SK-N-SH (cell line): Measurements from ENCODE around the gene DENND1A.

Experiments used
- CTCF ChIP-seq: fragments of 200-600 bp; sonication (generic); IDR thresholded peaks from 2 replicates; pipeline ENCODE4 v1.6.1; 2017; ENCODE audit warnings: antibody characterized with exemption, mild to moderate bottlenecking, moderate library complexity
- FOXM1 ChIP-seq: IDR thresholded peaks from 2 replicates; pipeline ENCODE4 v1.4.0; 2012; ENCODE audit warnings: low read depth, mild to moderate bottlenecking
- GABPA ChIP-seq: IDR thresholded peaks from 2 replicates; pipeline ENCODE4 v1.4.0; 2012; ENCODE audit warnings: low read depth, mild to moderate bottlenecking
- MEF2A ChIP-seq: IDR thresholded peaks from 2 replicates; pipeline ENCODE4 v1.4.0; 2012; ENCODE audit warnings: low read depth, borderline replicate concordance
- POLR2AphosphoS5 ChIP-seq: IDR thresholded peaks from 2 replicates; pipeline ENCODE4 v1.6.1; 2012; ENCODE audit warnings: low read depth, low read length
- RCOR1 ChIP-seq: fragments of 150-350 bp; IDR thresholded peaks from 2 replicates; pipeline ENCODE4 v1.6.1; 2017; ENCODE audit warnings: antibody characterized with exemption, low read length
- RXRA ChIP-seq: IDR thresholded peaks from 2 replicates; pipeline ENCODE4 v1.4.0; 2012; ENCODE audit warnings: low read depth, mild to moderate bottlenecking, borderline replicate concordance
- SMC3 ChIP-seq: IDR thresholded peaks from 2 replicates; pipeline ENCODE4 v1.6.1; 2012; ENCODE audit warnings: low read depth, low read length, improper control_type of control experiment
- TAF1 ChIP-seq: IDR thresholded peaks from 2 replicates; pipeline ENCODE4 v1.6.1; 2012; ENCODE audit warnings: low read depth, mild to moderate bottlenecking, low read length, moderate library complexity, borderline replicate concordance
- TF ChIP-seq, protein P1 (sequence below): IDR thresholded peaks from 2 replicates; pipeline ENCODE4; 2012
- TF ChIP-seq, protein P2 (sequence below): IDR thresholded peaks from 2 replicates; pipeline ENCODE4 v1.6.1; 2012; ENCODE audit warnings: mild to moderate bottlenecking, low read depth, low read length, moderate library complexity

GRCh38 chr9:123796618-123797484 is 133.1 kb downstream of the DENND1A start:
- TF ChIP-seq RCOR1 (peak; percentile 37; the same call in 1 of the 2 replicates), CTCF (no peak), SMC3 (no peak), GABPA (no peak), TAF1 (no peak), POLR2AphosphoS5 (no peak), FOXM1 (no peak), RXRA (no peak), MEF2A (no peak)
- TF ChIP-seq, protein P1, sequence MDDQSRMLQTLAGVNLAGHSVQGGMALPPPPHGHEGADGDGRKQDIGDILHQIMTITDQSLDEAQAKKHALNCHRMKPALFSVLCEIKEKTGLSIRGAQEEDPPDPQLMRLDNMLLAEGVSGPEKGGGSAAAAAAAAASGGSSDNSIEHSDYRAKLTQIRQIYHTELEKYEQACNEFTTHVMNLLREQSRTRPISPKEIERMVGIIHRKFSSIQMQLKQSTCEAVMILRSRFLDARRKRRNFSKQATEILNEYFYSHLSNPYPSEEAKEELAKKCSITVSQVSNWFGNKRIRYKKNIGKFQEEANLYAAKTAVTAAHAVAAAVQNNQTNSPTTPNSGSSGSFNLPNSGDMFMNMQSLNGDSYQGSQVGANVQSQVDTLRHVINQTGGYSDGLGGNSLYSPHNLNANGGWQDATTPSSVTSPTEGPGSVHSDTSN: no peak
- TF ChIP-seq, protein P2, sequence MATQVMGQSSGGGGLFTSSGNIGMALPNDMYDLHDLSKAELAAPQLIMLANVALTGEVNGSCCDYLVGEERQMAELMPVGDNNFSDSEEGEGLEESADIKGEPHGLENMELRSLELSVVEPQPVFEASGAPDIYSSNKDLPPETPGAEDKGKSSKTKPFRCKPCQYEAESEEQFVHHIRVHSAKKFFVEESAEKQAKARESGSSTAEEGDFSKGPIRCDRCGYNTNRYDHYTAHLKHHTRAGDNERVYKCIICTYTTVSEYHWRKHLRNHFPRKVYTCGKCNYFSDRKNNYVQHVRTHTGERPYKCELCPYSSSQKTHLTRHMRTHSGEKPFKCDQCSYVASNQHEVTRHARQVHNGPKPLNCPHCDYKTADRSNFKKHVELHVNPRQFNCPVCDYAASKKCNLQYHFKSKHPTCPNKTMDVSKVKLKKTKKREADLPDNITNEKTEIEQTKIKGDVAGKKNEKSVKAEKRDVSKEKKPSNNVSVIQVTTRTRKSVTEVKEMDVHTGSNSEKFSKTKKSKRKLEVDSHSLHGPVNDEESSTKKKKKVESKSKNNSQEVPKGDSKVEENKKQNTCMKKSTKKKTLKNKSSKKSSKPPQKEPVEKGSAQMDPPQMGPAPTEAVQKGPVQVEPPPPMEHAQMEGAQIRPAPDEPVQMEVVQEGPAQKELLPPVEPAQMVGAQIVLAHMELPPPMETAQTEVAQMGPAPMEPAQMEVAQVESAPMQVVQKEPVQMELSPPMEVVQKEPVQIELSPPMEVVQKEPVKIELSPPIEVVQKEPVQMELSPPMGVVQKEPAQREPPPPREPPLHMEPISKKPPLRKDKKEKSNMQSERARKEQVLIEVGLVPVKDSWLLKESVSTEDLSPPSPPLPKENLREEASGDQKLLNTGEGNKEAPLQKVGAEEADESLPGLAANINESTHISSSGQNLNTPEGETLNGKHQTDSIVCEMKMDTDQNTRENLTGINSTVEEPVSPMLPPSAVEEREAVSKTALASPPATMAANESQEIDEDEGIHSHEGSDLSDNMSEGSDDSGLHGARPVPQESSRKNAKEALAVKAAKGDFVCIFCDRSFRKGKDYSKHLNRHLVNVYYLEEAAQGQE: no peak
